Measurements from ENCODE around the gene SFRP4.
"Not testable (repeated sequence)": the region's sequence is repeated elsewhere in the genome, so short reads cannot be mapped to it uniquely, and the experiment has no call there.

The SFRP4 gene

GRCh38 chr7:37916673-37917660 is at the start of gene SFRP4:
SFRP4 (minus strand) TSS chr7:37916817; CDS start chr7:37916537, 280 bp downstream.
- no peak for DNase-seq (ENCODE audit: low read depth in 2 of 2)

- DNase-seq (ENCODE audit: low read depth in 2 of 2) = no peak
These were observed 47.6 kb upstream of the SFRP4 start for GRCh38 chr7:37964196-37964595.

- no peak for DNase-seq (ENCODE audit: low read depth in 2 of 2)
These were observed 44.6 kb upstream of the SFRP4 start for GRCh38 chr7:37961251-37961650.

GRCh38 chr7:37960483-37960882 is 43.9 kb upstream of the SFRP4 start:
- DNase-seq (ENCODE audit: low read depth in 2 of 2) = no peak

GRCh38 chr7:37957221-37957970 is 40.8 kb upstream of the SFRP4 start:
- DNase-seq (ENCODE audit: low read depth in 2 of 2) = no peak

- no peak for DNase-seq (ENCODE audit: low read depth in 2 of 2)
These were observed 40.2 kb upstream of the SFRP4 start for GRCh38 chr7:37956791-37957190.

- DNase-seq (ENCODE audit: low read depth in 2 of 2) = not testable (repeated sequence)
These were observed 37.6 kb upstream of the SFRP4 start for GRCh38 chr7:37954217-37954616.

- no peak for DNase-seq (ENCODE audit: low read depth in 2 of 2)
These were observed 35.6 kb upstream of the SFRP4 start for GRCh38 chr7:37952240-37952639.

GRCh38 chr7:37947941-37948210 is 31.3 kb upstream of the SFRP4 start:
- DNase-seq (ENCODE audit: low read depth in 2 of 2) = no peak

GRCh38 chr7:37947138-37947940 is 30.7 kb upstream of the SFRP4 start:
- DNase-seq (ENCODE audit: low read depth in 2 of 2) = no peak

GRCh38 chr7:37945336-37945735 is 28.7 kb upstream of the SFRP4 start:
- no peak for DNase-seq (ENCODE audit: low read depth in 2 of 2)

GRCh38 chr7:37944737-37945054 is 28.1 kb upstream of the SFRP4 start:
- DNase-seq (ENCODE audit: low read depth in 2 of 2) = no peak

GRCh38 chr7:37943905-37944736 is 27.5 kb upstream of the SFRP4 start:
- no peak for DNase-seq (ENCODE audit: low read depth in 2 of 2)

- no peak for DNase-seq (ENCODE audit: low read depth in 2 of 2)
These were observed 26.5 kb upstream of the SFRP4 start for GRCh38 chr7:37942934-37943610.

GRCh38 chr7:37933018-37933566 is 16.5 kb upstream of the SFRP4 start:
- DNase-seq (ENCODE audit: low read depth in 2 of 2) = no peak

GRCh38 chr7:37932543-37932942 is 15.9 kb upstream of the SFRP4 start:
- no peak for DNase-seq (ENCODE audit: low read depth in 2 of 2)

GRCh38 chr7:37930226-37930948 is 13.8 kb upstream of the SFRP4 start:
- no peak for DNase-seq (ENCODE audit: low read depth in 2 of 2)

- no peak for DNase-seq (ENCODE audit: low read depth in 2 of 2)
These were observed 12.3 kb upstream of the SFRP4 start for GRCh38 chr7:37928878-37929277.

- no peak for DNase-seq (ENCODE audit: low read depth in 2 of 2)
These were observed 11.3 kb upstream of the SFRP4 start for GRCh38 chr7:37927773-37928444.

Measured in activated CD8-positive, alpha-beta memory T cell treated with anti-CD3 and anti-CD28 coated beads for 4 hours (primary cell).